Measurements from ENCODE around the gene FHIP2A. TPM values are rescaled to one million over a fixed set of nuclear protein-coding genes. Genes with fewer than 3 reads are reported as not detected.
"Not testable (repeated sequence)": the region's sequence is repeated elsewhere in the genome, so short reads cannot be mapped to it uniquely, and the experiment has no call there.

The FHIP2A gene
- total RNA-seq, 3 donors from 2014 or later = 14.8 to 29.7 (median 15.0) TPM

GRCh38 chr10:114852197-114852596, 30.6 kb downstream of the FHIP2A start:
- no peak overlapping the region for H3K4me3 ChIP-seq
- DNase-seq (no peak), ATAC-seq (no peak)
- H3K4me1 ChIP-seq (ENCODE audit: low read depth) = no peaks in the 10 kb centered on the region
- H3K36me3 ChIP-seq (ENCODE audit: low read depth) = no peaks in the 10 kb centered on the region
- intact Hi-C loops (cut with DNase I, micrococcal nuclease) = no loop called here
- no peak for TF ChIP-seq CTCF (IDR thresholded peaks at IDR 0.05)
- H3K9me3 ChIP-seq = no peaks in the 10 kb centered on the region

GRCh38 chr10:114854906-114855305, 33.3 kb downstream of the FHIP2A start:
- intact Hi-C loops (cut with DNase I, micrococcal nuclease) = no loop called here
- no peak for ATAC-seq
- peaks cover 10% of the 10 kb centered on the region for H3K4me1 ChIP-seq (ENCODE audit: low read depth)
- no peak for DNase-seq
- H3K36me3 ChIP-seq (ENCODE audit: low read depth) = no peaks in the 10 kb centered on the region
- no peak overlapping the region for H3K4me3 ChIP-seq
- H3K9me3 ChIP-seq = no peaks in the 10 kb centered on the region
- no peak for TF ChIP-seq CTCF (IDR thresholded peaks at IDR 0.05)

GRCh38 chr10:114855776-114856543, 34.4 kb downstream of the FHIP2A start:
- no peak for DNase-seq
- TF ChIP-seq CTCF (IDR thresholded peaks at IDR 0.05) = no peak
- no peak overlapping the region for H3K4me3 ChIP-seq
- intact Hi-C loops (cut with DNase I, micrococcal nuclease) = no loop called here
- H3K36me3 ChIP-seq (ENCODE audit: low read depth) = no peaks in the 10 kb centered on the region
- peaks cover 10% of the 10 kb centered on the region for H3K4me1 ChIP-seq (ENCODE audit: low read depth)
- no peaks in the 10 kb centered on the region for H3K9me3 ChIP-seq
- no peak for ATAC-seq

DNA sequence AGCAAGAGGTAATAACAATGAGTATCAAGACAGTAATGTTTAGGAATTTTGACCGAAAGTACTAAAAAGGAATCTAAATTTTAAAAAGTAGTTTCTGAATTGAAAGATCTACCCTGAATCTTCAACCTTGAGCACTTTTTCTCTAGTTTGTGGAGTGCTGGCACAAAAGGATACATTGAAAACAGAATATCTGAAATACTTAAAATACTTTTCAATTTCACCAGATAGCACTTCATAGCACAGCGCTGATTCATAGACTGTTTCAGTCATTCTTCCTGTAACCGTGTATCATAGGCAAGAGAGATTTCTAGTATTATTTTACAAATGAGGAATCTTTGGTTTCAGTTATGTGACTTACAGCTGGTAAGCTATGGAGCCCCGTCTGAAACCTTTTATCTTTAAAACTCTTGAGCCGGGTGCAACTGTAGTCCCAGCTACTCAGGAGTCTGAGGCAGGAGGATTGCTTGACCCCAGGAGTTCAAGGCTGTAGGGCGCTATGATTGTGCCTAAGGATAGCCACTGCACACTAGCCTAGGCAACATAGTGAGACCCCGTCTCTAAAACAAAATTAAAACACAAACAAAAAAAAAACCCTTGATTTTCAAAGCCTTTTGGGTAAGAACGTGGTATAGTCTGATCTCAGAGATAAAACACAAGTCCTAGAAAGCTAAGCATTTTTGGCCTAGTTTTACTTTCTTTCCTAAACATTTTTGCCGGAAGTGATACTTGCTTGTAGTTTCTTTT, 35.1 kb downstream of the FHIP2A start:
- no peak for DNase-seq
- H3K4me3 ChIP-seq = no peak overlapping the region
- H3K36me3 ChIP-seq (ENCODE audit: low read depth) = no peaks in the 10 kb centered on the region
- no peaks in the 10 kb centered on the region for H3K9me3 ChIP-seq
- no peak for TF ChIP-seq CTCF (IDR thresholded peaks at IDR 0.05)
- ATAC-seq = no peak
- H3K4me1 ChIP-seq (ENCODE audit: low read depth) = peaks cover 10% of the 10 kb centered on the region
- intact Hi-C loops (cut with DNase I, micrococcal nuclease) = no loop called here

DNA sequence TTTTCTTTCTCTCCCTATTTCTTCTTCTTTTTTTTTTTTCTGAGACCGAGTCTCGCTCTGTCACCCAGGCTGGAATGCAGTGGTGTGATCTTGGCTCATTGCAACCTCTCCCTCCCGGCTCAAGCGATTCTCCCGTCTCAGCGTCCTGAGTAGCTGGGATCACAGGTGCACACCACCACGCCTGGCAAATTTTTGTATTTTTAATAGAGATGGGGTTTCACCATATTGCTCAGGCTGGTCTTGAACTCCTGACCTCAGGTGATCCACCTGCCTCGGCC, 35.6 kb downstream of the FHIP2A start:
- H3K4me3 ChIP-seq; intact Hi-C loops (cut with DNase I, micrococcal nuclease); H3K36me3 ChIP-seq (ENCODE audit: low read depth); ATAC-seq; DNase-seq; H3K9me3 ChIP-seq: not testable (repeated sequence)
- peaks cover 10% of the 10 kb centered on the region for H3K4me1 ChIP-seq (ENCODE audit: low read depth)

- Histone ChIP-seq H3K4me1 (ENCODE audit: low read depth) (peaks cover 10% of the 10 kb centered on the region), H3K9me3 (no peaks in the 10 kb centered on the region), H3K36me3 (ENCODE audit: low read depth) (no peaks in the 10 kb centered on the region), H3K4me3 (no peak overlapping the region)
- ATAC-seq (no peak), DNase-seq (no peak)
- intact Hi-C loops (cut with DNase I, micrococcal nuclease) = no loop called here
- no peak for TF ChIP-seq CTCF (IDR thresholded peaks at IDR 0.05)
Observed at GRCh38 chr10:114857922-114858629, 36.5 kb downstream of the FHIP2A start.
